Mesendoderm (in vitro differentiated cells): ENCODE results near the gene JAM3.

ENCODE experiments used
- DNase-seq: peaks from one replicate; pipeline ENCODE4 v3.0.0; 2013
- H2AK5ac ChIP-seq: 2 replicates; pipeline ENCODE4 v1.6.1; 2013; ENCODE audit warnings: low read length, inconsistent platforms
- H2BK120ac ChIP-seq: 2 replicates; pipeline ENCODE4 v1.6.1; 2013; ENCODE audit warnings: low read depth, mild to moderate bottlenecking, low read length, moderate library complexity, mixed read lengths
- H2BK15ac ChIP-seq: replicated peaks from 2 replicates; pipeline ENCODE4 v1.6.1; 2013; ENCODE audit warnings: low read depth, mild to moderate bottlenecking, moderate library complexity
- H2BK5ac ChIP-seq: 2 replicates; pipeline ENCODE4 v1.6.1; 2013; ENCODE audit warnings: low read length, inconsistent platforms
- H3K18ac ChIP-seq: 2 replicates; pipeline ENCODE4 v1.6.1; 2013; ENCODE audit warnings: mild to moderate bottlenecking, low read length, mixed read lengths
- H3K23ac ChIP-seq: one replicate; pipeline ENCODE4 v1.6.1; 2013; ENCODE audit warnings: low read length
- H3K27ac ChIP-seq: 2 replicates; pipeline ENCODE4 v1.5.1; 2013; ENCODE audit warnings: low read depth, mild to moderate bottlenecking, inconsistent platforms, low read length, moderate library complexity
- H3K27me3 ChIP-seq: 2 replicates; pipeline ENCODE4 v1.6.1; 2013; ENCODE audit warnings: low read length, control low read depth, mild to moderate bottlenecking, inconsistent platforms; ENCODE audit not compliant: insufficient read depth, poor library complexity
- H3K36me3 ChIP-seq: 2 replicates; pipeline ENCODE4 v1.6.1; 2013; ENCODE audit warnings: low read length, inconsistent platforms; ENCODE audit not compliant: control insufficient read depth, insufficient read depth
- H3K4ac ChIP-seq: one replicate; pipeline ENCODE4 v1.6.1; 2013; ENCODE audit warnings: low read depth, mild to moderate bottlenecking, low read length, moderate library complexity
- H3K4me1 ChIP-seq: 2 replicates; pipeline ENCODE4 v1.6.1; 2013; ENCODE audit warnings: low read depth, low read length, inconsistent platforms; ENCODE audit not compliant: control insufficient read depth
- H3K4me2 ChIP-seq: 2 replicates; pipeline ENCODE4 v1.6.1; 2013; ENCODE audit warnings: low read length
- H3K4me3 ChIP-seq: 2 replicates; pipeline ENCODE4 v1.5.1; 2013; ENCODE audit warnings: mild to moderate bottlenecking, low read length
- H3K56ac ChIP-seq: one replicate; pipeline ENCODE4 v1.6.1; 2013; ENCODE audit warnings: low read length
- H3K79me1 ChIP-seq: 2 replicates; pipeline ENCODE4 v1.6.1; 2013; ENCODE audit warnings: low read length, inconsistent platforms
- H3K79me2 ChIP-seq: 2 replicates; pipeline ENCODE4 v1.6.1; 2013; ENCODE audit warnings: mild to moderate bottlenecking, low read length; ENCODE audit not compliant: control insufficient read depth, insufficient read depth
- H3K9ac ChIP-seq: 2 replicates; pipeline ENCODE4 v1.6.1; 2013; ENCODE audit warnings: low read length, inconsistent platforms
- H4K5ac ChIP-seq: one replicate; pipeline ENCODE4 v1.6.1; 2013; ENCODE audit warnings: low read length
- H4K8ac ChIP-seq: one replicate; pipeline ENCODE4 v1.6.1; 2013; ENCODE audit warnings: low read depth, mild to moderate bottlenecking, control low read depth, low read length, moderate library complexity
- WGBS: extraction: QIAGEN DNeasy Blood & Tissue Kit; methylation state at CpG from one replicate; pipeline ENCODE4 v1.1.7; 2013; ENCODE audit warnings: low lambda C conversion rate, missing lambda C conversion rate; ENCODE audit not compliant: insufficient coverage; ENCODE audit errors: extremely low coverage; 5-methylcytosine and 5-hydroxymethylcytosine counted together

Gene JAM3

GRCh38 chr11:134050541-134051383, 18.1 kb upstream of the JAM3 start:
- Histone ChIP-seq H3K27me3 (no peaks in the 10 kb centered on the region), H3K27ac (no peak overlapping the region), H3K79me1 (no peaks in the 10 kb centered on the region), H2AK5ac (no peak overlapping the region), H3K23ac (no peak overlapping the region), H3K4me3 (no peak overlapping the region), H3K18ac (no peak overlapping the region), H3K4ac (no peak overlapping the region), H2BK5ac (no peak overlapping the region), H3K4me2 (no peak overlapping the region), H3K36me3 (no peaks in the 10 kb centered on the region), H3K79me2 (no peaks in the 10 kb centered on the region), H4K5ac (no peak overlapping the region), H3K9ac (no peak overlapping the region), H3K4me1 (peaks cover 8% of the 10 kb centered on the region), H3K56ac (no peak overlapping the region), H2BK15ac (no peak overlapping the region), H2BK120ac (no peak overlapping the region), H4K8ac (no peak overlapping the region)
- WGBS: no CpG with 5 or more reads among the region's 43 CpGs
- no peak for DNase-seq

GRCh38 chr11:134052395-134052987, 16.4 kb upstream of the JAM3 start:
- no peak overlapping the region for H2BK5ac ChIP-seq
- H3K36me3 ChIP-seq: no peaks in the 10 kb centered on the region
- no peak overlapping the region for H3K23ac ChIP-seq
- no peak overlapping the region for H4K5ac ChIP-seq
- WGBS: no CpG with 5 or more reads among the region's 12 CpGs
- no peak overlapping the region for H3K4me3 ChIP-seq
- H3K79me1 ChIP-seq: no peaks in the 10 kb centered on the region
- DNase-seq: no peak
- H3K27ac ChIP-seq: no peak overlapping the region
- H3K18ac ChIP-seq: no peak overlapping the region
- no peak overlapping the region for H2AK5ac ChIP-seq
- H4K8ac ChIP-seq: no peak overlapping the region
- H3K4ac ChIP-seq: no peak overlapping the region
- no peak overlapping the region for H3K4me2 ChIP-seq
- no peaks in the 10 kb centered on the region for H3K27me3 ChIP-seq
- no peak overlapping the region for H3K9ac ChIP-seq
- H3K4me1 ChIP-seq: peaks cover under 1% of the 10 kb centered on the region
- no peak overlapping the region for H2BK120ac ChIP-seq
- H3K56ac ChIP-seq: peak overlapping the region; percentile 6
- H2BK15ac ChIP-seq: no peak overlapping the region
- H3K79me2 ChIP-seq: no peaks in the 10 kb centered on the region

- no peak overlapping the region for H3K23ac ChIP-seq
- H3K36me3 ChIP-seq: no peaks in the 10 kb centered on the region
- WGBS: no CpG with 5 or more reads among the region's 26 CpGs
- H3K79me1 ChIP-seq: no peaks in the 10 kb centered on the region
- peak overlapping the region; percentile 6 for H3K56ac ChIP-seq
- H3K9ac ChIP-seq: no peak overlapping the region
- H2BK5ac ChIP-seq: no peak overlapping the region
- H2BK15ac ChIP-seq: no peak overlapping the region
- H3K27me3 ChIP-seq: no peaks in the 10 kb centered on the region
- H3K4ac ChIP-seq: no peak overlapping the region
- H3K27ac ChIP-seq: no peak overlapping the region
- H2BK120ac ChIP-seq: no peak overlapping the region
- H4K5ac ChIP-seq: no peak overlapping the region
- H3K79me2 ChIP-seq: no peaks in the 10 kb centered on the region
- H3K4me1 ChIP-seq: no peaks in the 10 kb centered on the region
- H2AK5ac ChIP-seq: no peak overlapping the region
- DNase-seq: no peak
- no peak overlapping the region for H4K8ac ChIP-seq
- H3K4me3 ChIP-seq: no peak overlapping the region
- no peak overlapping the region for H3K4me2 ChIP-seq
- H3K18ac ChIP-seq: no peak overlapping the region
Observed at GRCh38 chr11:134052988-134053945, 15.6 kb upstream of the JAM3 start.

- Histone ChIP-seq H3K27ac (no peak overlapping the region), H3K79me1 (no peaks in the 10 kb centered on the region), H3K18ac (no peak overlapping the region), H2BK15ac (no peak overlapping the region), H3K4me1 (no peaks in the 10 kb centered on the region), H2BK5ac (no peak overlapping the region), H3K56ac (no peak overlapping the region), H3K79me2 (no peaks in the 10 kb centered on the region), H3K9ac (no peak overlapping the region), H4K8ac (no peak overlapping the region), H2AK5ac (no peak overlapping the region), H3K4ac (no peak overlapping the region), H3K4me3 (no peak overlapping the region), H3K27me3 (no peaks in the 10 kb centered on the region), H3K4me2 (no peak overlapping the region), H3K23ac (no peak overlapping the region), H3K36me3 (no peaks in the 10 kb centered on the region), H4K5ac (no peak overlapping the region), H2BK120ac (no peak overlapping the region)
- DNase-seq: no peak
- WGBS: no CpG with 5 or more reads among the region's 9 CpGs
Observed at GRCh38 chr11:134055029-134055428, 13.8 kb upstream of the JAM3 start.

- no peak overlapping the region for H3K4me2 ChIP-seq
- H3K79me1 ChIP-seq: no peaks in the 10 kb centered on the region
- no peaks in the 10 kb centered on the region for H3K27me3 ChIP-seq
- H3K36me3 ChIP-seq: no peaks in the 10 kb centered on the region
- no peak overlapping the region for H4K8ac ChIP-seq
- no peak overlapping the region for H2AK5ac ChIP-seq
- H3K56ac ChIP-seq: no peak overlapping the region
- no peak overlapping the region for H4K5ac ChIP-seq
- no peak overlapping the region for H3K4ac ChIP-seq
- no peak overlapping the region for H3K4me3 ChIP-seq
- H3K9ac ChIP-seq: no peak overlapping the region
- no peak overlapping the region for H2BK120ac ChIP-seq
- H2BK15ac ChIP-seq: no peak overlapping the region
- no peaks in the 10 kb centered on the region for H3K4me1 ChIP-seq
- no peak overlapping the region for H3K27ac ChIP-seq
- DNase-seq: no peak
- WGBS: no CpG with 5 or more reads among the region's 3 CpGs
- no peak overlapping the region for H3K23ac ChIP-seq
- no peak overlapping the region for H2BK5ac ChIP-seq
- no peaks in the 10 kb centered on the region for H3K79me2 ChIP-seq
- no peak overlapping the region for H3K18ac ChIP-seq
Observed at GRCh38 chr11:134060316-134060715, 8.6 kb upstream of the JAM3 start.
